Right lobe of liver (tissue), 4 donors: Measurements from ENCODE around the gene ATP8B3.

Experiments used
- POLR2A ChIP-seq: fragments of 450-650 bp; IDR thresholded peaks from one replicate; pipeline ENCODE4 v1.6.1; 2017; ENCODE audit warnings: antibody characterized with exemption, mild to moderate bottlenecking
- TF ChIP-seq, protein P1 (sequence below), 4 donors: fragments of 200-600 bp in 3 of 4; fragments of 450-650 bp in 1 of 4; IDR thresholded peaks; one replicate each; pipeline versions ENCODE4 v1.5.1 to v1.8.0; 2016 to 2022; ENCODE audit warnings: antibody characterized with exemption in 4 of 4, mild to moderate bottlenecking in 2 of 4
- donor health status: DM: no; HTN: no; CAD: no.
- donor health status: DM: no; HTN: no; CAD: no.
- donor health status: DM: no; HTN: yes; CAD: no.

DNA sequence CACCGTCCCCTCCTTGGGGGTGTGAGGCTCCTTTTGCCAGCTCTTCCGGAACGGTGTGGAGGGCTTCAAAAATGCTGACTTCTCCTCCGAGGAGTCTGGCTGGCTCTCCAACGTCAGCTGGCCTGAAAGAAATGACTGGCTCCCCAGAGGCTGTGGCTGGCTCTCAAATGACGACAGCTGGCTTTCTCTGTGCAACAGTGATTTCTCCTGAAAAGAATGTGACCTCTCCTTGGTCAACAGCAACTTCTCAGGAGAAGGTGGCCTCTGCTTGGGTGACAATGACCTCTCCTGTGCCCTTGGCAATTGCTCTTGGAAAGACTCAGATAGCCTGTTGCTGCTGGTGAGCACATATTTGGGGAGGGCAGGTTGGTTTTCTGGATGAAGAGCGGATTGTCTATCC is 29.6 kb downstream of the ATP8B3 start:
- no peak for TF ChIP-seq POLR2A
- TF ChIP-seq, protein P1, sequence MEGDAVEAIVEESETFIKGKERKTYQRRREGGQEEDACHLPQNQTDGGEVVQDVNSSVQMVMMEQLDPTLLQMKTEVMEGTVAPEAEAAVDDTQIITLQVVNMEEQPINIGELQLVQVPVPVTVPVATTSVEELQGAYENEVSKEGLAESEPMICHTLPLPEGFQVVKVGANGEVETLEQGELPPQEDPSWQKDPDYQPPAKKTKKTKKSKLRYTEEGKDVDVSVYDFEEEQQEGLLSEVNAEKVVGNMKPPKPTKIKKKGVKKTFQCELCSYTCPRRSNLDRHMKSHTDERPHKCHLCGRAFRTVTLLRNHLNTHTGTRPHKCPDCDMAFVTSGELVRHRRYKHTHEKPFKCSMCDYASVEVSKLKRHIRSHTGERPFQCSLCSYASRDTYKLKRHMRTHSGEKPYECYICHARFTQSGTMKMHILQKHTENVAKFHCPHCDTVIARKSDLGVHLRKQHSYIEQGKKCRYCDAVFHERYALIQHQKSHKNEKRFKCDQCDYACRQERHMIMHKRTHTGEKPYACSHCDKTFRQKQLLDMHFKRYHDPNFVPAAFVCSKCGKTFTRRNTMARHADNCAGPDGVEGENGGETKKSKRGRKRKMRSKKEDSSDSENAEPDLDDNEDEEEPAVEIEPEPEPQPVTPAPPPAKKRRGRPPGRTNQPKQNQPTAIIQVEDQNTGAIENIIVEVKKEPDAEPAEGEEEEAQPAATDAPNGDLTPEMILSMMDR (IDR thresholded peaks at IDR 0.05) = no peak
